Kidney (tissue), 14 donors: ENCODE measurements around the gene TCF4. TPM values are rescaled to one million over a fixed set of nuclear protein-coding genes. Genes with fewer than 3 reads are reported as not detected.

ENCODE experiments used
- DNase-seq, 5 donors: peaks; one replicate each; pipeline ENCODE4 v3.0.0-alpha.2; 2013 to 2020
- FAIRE-seq: peaks from 2 replicates; lab custom pipeline; 2012; peaks lifted over from hg19 to GRCh38; lab: Jason Lieb, UNC
- H3K27ac ChIP-seq, 2 donors: one replicate each; pipeline ENCODE4 v1.7.0; 2013; ENCODE audit warnings: low read depth in 2 of 2, low read length in 2 of 2, inconsistent platforms in 1 of 2
- H3K27me3 ChIP-seq: one replicate; pipeline ENCODE4 v1.7.1; 2013; ENCODE audit warnings: low read length, inconsistent platforms; ENCODE audit not compliant: control insufficient read depth, insufficient read depth
- H3K36me3 ChIP-seq, 3 donors: one replicate each; pipeline versions ENCODE4 v1.7.0 to v1.7.1; 2013; ENCODE audit warnings: low read length in 3 of 3, control low read depth in 1 of 3, inconsistent platforms in 1 of 3; ENCODE audit not compliant: insufficient read depth in 3 of 3, control insufficient read depth in 2 of 3
- H3K4me1 ChIP-seq, 3 donors: one replicate each; pipeline versions ENCODE4 v1.7.0 to v1.7.1; 2013; ENCODE audit warnings: low read length in 3 of 3, inconsistent platforms in 1 of 3, low read depth in 1 of 3; ENCODE audit not compliant: control insufficient read depth in 2 of 3, insufficient read depth in 2 of 3
- H3K4me3 ChIP-seq, 3 donors: one replicate each; pipeline versions ENCODE4 v1.7.0 to v1.8.1; 2013; ENCODE audit warnings: low read length in 3 of 3, control low read depth in 1 of 3, inconsistent platforms in 1 of 3
- H3K9ac ChIP-seq, 3 donors: one replicate each; pipeline versions ENCODE4 v1.7.0 to v1.7.1; 2013; ENCODE audit warnings: low read length in 3 of 3, control low read depth in 1 of 3, inconsistent platforms in 1 of 3
- H3K9me3 ChIP-seq, 3 donors: one replicate each; pipeline versions ENCODE4 v1.7.0 to v1.7.1; 2013; ENCODE audit warnings: low read length in 3 of 3, control low read depth in 1 of 3, inconsistent platforms in 1 of 3; ENCODE audit not compliant: control insufficient read depth in 2 of 3, insufficient read depth in 1 of 3
- intact Hi-C: fragments of 100-400 bp; cut with DNase I; formaldehyde crosslinking; loops from one replicate; pipeline ENCODE4 v1.11.1; 2022
- polyA plus RNA-seq: library from polyadenylated mRNA; stranded (reverse); fragments of 350-450 nt; fragmentation: Illumina TruSeq; extraction: RNeasy Lipid Tissue Mini Kit (QIAGEN cat#74804); gene quantifications from one replicate; pipeline ENCODE4 v1.2.3, GENCODE V29; 2014; ENCODE audit warnings: low read depth, low replicate concordance; ENCODE audit not compliant: insufficient read depth
- total RNA-seq: library from RNA; stranded (reverse); fragmentation: NEBNext Ultra II Directional; extraction: Animal tissue kit (Norgen Biotek cat#: 25700); gene quantifications from one replicate; pipeline ENCODE4 v1.2.1, GENCODE V29; 2021
- TF ChIP-seq, protein P1 (sequence below): IDR thresholded peaks from 3 replicates; pipeline ENCODE4 v1.5.1; 2012; ENCODE audit warnings: mild to moderate bottlenecking, moderate library complexity, borderline replicate concordance; ENCODE audit not compliant: insufficient read depth; ENCODE audit errors: extremely low read depth
- donor health status: control.
- donor health status: control.
- donor health status: control.
- donor health status: control.
- donor health status: control.
- donor health status: DM: yes; HTN: yes; CAD: no.
- donor health status: Normal renal cell carcinoma (clear cell type).

The TCF4 gene
- total and polyA plus RNA-seq, 2 donors from 2014 or later = 4.4 to 60.3 TPM

GRCh38 chr18:55343396-55344073 is 244.5 kb downstream of the TCF4 start:
- Histone ChIP-seq H3K9me3 (no peaks in the 10 kb centered on the region), H3K4me3 (no peak overlapping the region), H3K27ac (no peak overlapping the region), H3K4me1 (no peaks in the 10 kb centered on the region), H3K36me3 (no peaks in the 10 kb centered on the region), H3K9ac (no peak overlapping the region), H3K27me3 (no peaks in the 10 kb centered on the region)
- TF ChIP-seq, protein P1, sequence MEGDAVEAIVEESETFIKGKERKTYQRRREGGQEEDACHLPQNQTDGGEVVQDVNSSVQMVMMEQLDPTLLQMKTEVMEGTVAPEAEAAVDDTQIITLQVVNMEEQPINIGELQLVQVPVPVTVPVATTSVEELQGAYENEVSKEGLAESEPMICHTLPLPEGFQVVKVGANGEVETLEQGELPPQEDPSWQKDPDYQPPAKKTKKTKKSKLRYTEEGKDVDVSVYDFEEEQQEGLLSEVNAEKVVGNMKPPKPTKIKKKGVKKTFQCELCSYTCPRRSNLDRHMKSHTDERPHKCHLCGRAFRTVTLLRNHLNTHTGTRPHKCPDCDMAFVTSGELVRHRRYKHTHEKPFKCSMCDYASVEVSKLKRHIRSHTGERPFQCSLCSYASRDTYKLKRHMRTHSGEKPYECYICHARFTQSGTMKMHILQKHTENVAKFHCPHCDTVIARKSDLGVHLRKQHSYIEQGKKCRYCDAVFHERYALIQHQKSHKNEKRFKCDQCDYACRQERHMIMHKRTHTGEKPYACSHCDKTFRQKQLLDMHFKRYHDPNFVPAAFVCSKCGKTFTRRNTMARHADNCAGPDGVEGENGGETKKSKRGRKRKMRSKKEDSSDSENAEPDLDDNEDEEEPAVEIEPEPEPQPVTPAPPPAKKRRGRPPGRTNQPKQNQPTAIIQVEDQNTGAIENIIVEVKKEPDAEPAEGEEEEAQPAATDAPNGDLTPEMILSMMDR = peak; percentile 40
- DNase-seq (peak in 2 of 5 donors; percentile 53 to 58), FAIRE-seq (peak; percentile 73)
- intact Hi-C loops = no loop called here

- FAIRE-seq = no peak
- no peak overlapping the region for H3K9ac ChIP-seq
- no peaks in the 10 kb centered on the region for H3K36me3 ChIP-seq
- H3K27ac ChIP-seq = no peak overlapping the region
- no peak overlapping the region for H3K4me3 ChIP-seq
- no peaks in the 10 kb centered on the region for H3K9me3 ChIP-seq
- no peaks in the 10 kb centered on the region for H3K27me3 ChIP-seq
- intact Hi-C loops = no loop called here
- peaks cover 0 to 4% (median 0%) of the 10 kb centered on the region in 3 donors for H3K4me1 ChIP-seq
- TF ChIP-seq, protein P1 = no peak
- no peak for DNase-seq
These were observed 247.0 kb downstream of the TCF4 start for GRCh38 chr18:55340998-55341397.

- no peaks in the 10 kb centered on the region for H3K36me3 ChIP-seq
- H3K27ac ChIP-seq = no peak overlapping the region
- H3K4me3 ChIP-seq = no peak overlapping the region
- TF ChIP-seq, protein P1 = no peak
- H3K4me1 ChIP-seq = peaks cover 0 to 4% (median 0%) of the 10 kb centered on the region in 3 donors
- intact Hi-C loops = no loop called here
- no peaks in the 10 kb centered on the region for H3K9me3 ChIP-seq
- H3K27me3 ChIP-seq = no peaks in the 10 kb centered on the region
- H3K9ac ChIP-seq = no peak overlapping the region
- no peak for DNase-seq
- no peak for FAIRE-seq
These were observed 248.0 kb downstream of the TCF4 start for GRCh38 chr18:55339990-55340389.
